H9 (cell line): ENCODE results near the gene CDC45. TPM values are rescaled to one million over a fixed set of nuclear protein-coding genes. Genes with fewer than 3 reads are reported as not detected.

Source experiments
- DNase-seq: peaks from one replicate; pipeline ENCODE4 v3.0.0-alpha.2; 2017
- H2AFZ ChIP-seq: one replicate; pipeline ENCODE4 v1.6.1; 2013; ENCODE audit warnings: mild to moderate bottlenecking, low read length, control low read depth, moderate library complexity
- H2AK5ac ChIP-seq: 2 replicates; pipeline ENCODE4 v1.6.1; 2013; ENCODE audit warnings: low read length, control low read depth, mixed read lengths; ENCODE audit not compliant: insufficient read length
- H2BK120ac ChIP-seq: one replicate; pipeline ENCODE4 v1.6.1; 2013; ENCODE audit warnings: low read depth, mild to moderate bottlenecking, low read length, control low read depth, inconsistent platforms; ENCODE audit not compliant: poor library complexity, severe bottlenecking
- H2BK12ac ChIP-seq: 2 replicates; pipeline ENCODE4 v1.6.1; 2013; ENCODE audit warnings: low read length, control low read depth, mixed read lengths, low read depth; ENCODE audit not compliant: insufficient read length
- H2BK15ac ChIP-seq: 2 replicates; pipeline ENCODE4 v1.6.1; 2013; ENCODE audit warnings: low read depth, low read length, control low read depth
- H2BK20ac ChIP-seq: one replicate; pipeline ENCODE4 v1.6.1; 2013; ENCODE audit warnings: low read depth, mild to moderate bottlenecking, low read length, control low read depth, inconsistent platforms; ENCODE audit not compliant: poor library complexity, severe bottlenecking
- H2BK5ac ChIP-seq: 2 replicates; pipeline ENCODE4 v1.6.1; 2013; ENCODE audit warnings: low read length, control low read depth, mixed read lengths; ENCODE audit not compliant: insufficient read length
- H3K14ac ChIP-seq: 2 replicates; pipeline ENCODE4 v1.6.1; 2013; ENCODE audit warnings: low read length, control low read depth; ENCODE audit not compliant: insufficient read depth
- H3K18ac ChIP-seq: 2 replicates; pipeline ENCODE4 v1.6.1; 2013; ENCODE audit warnings: low read depth, mild to moderate bottlenecking, mixed read lengths, low read length, control low read depth; ENCODE audit not compliant: insufficient read length
- H3K23ac ChIP-seq: 2 replicates; pipeline ENCODE4 v1.6.1; 2013; ENCODE audit warnings: low read length, control low read depth, mixed read lengths, low read depth; ENCODE audit not compliant: insufficient read length
- H3K23me2 ChIP-seq: 2 replicates; pipeline ENCODE4 v1.6.1; 2013; ENCODE audit warnings: low read depth, mild to moderate bottlenecking, mixed read lengths, low read length, control low read depth; ENCODE audit not compliant: insufficient read length, poor library complexity, severe bottlenecking
- H3K27ac ChIP-seq: 2 replicates; pipeline ENCODE4 v1.5.1; 2013; ENCODE audit warnings: low read length, control low read depth, mixed read lengths, low read depth; ENCODE audit not compliant: insufficient read length
- H3K27me3 ChIP-seq: 2 replicates; pipeline ENCODE4 v1.6.1; 2013; ENCODE audit warnings: low read length, control low read depth, inconsistent platforms; ENCODE audit not compliant: insufficient read depth
- H3K4ac ChIP-seq: 2 replicates; pipeline ENCODE4 v1.6.1; 2013; ENCODE audit warnings: low read depth, mild to moderate bottlenecking, control low read depth, inconsistent platforms, low read length, moderate library complexity
- H3K4me1 ChIP-seq: 2 replicates; pipeline ENCODE4 v1.6.1; 2013; ENCODE audit warnings: low read length, control low read depth, inconsistent platforms; ENCODE audit not compliant: insufficient read depth
- H3K4me2 ChIP-seq: 2 replicates; pipeline ENCODE4 v1.6.1; 2013; ENCODE audit warnings: low read length, control low read depth, mixed read lengths; ENCODE audit not compliant: insufficient read length, insufficient read depth
- H3K56ac ChIP-seq: 2 replicates; pipeline ENCODE4 v1.6.1; 2013; ENCODE audit warnings: low read depth, mild to moderate bottlenecking, mixed read lengths, low read length, control low read depth; ENCODE audit not compliant: insufficient read length
- H3K79me1 ChIP-seq: 2 replicates; pipeline ENCODE4 v1.6.1; 2013; ENCODE audit warnings: low read depth, mild to moderate bottlenecking, moderate library complexity, low read length, control low read depth, inconsistent platforms; ENCODE audit not compliant: insufficient read depth, poor library complexity, severe bottlenecking
- H3K79me2 ChIP-seq: 2 replicates; pipeline ENCODE4 v1.6.1; 2013; ENCODE audit warnings: low read length, control low read depth, inconsistent platforms; ENCODE audit not compliant: insufficient read depth
- H3K9ac ChIP-seq: 2 replicates; pipeline ENCODE4 v1.6.1; 2013; ENCODE audit warnings: low read length, control low read depth, mixed read lengths; ENCODE audit not compliant: insufficient read length; ENCODE audit errors: extremely low read depth
- H3K9me3 ChIP-seq: one replicate; pipeline ENCODE4 v1.6.1; 2013; ENCODE audit warnings: low read depth, low read length, inconsistent platforms; ENCODE audit not compliant: control insufficient read depth
- H3T11ph ChIP-seq: one replicate; pipeline ENCODE4 v1.6.1; 2013; ENCODE audit warnings: mild to moderate bottlenecking, low read length, control low read depth, inconsistent platforms
- H4K20me1 ChIP-seq: one replicate; pipeline ENCODE4 v1.6.1; 2013; ENCODE audit not compliant: control insufficient read depth, insufficient read length, insufficient read depth
- H4K5ac ChIP-seq: 2 replicates; pipeline ENCODE4 v1.6.1; 2013; ENCODE audit warnings: low read depth, mild to moderate bottlenecking, mixed read lengths, low read length, control low read depth; ENCODE audit not compliant: insufficient read length
- H4K8ac ChIP-seq: replicated peaks from 2 replicates; pipeline ENCODE4 v1.6.1; 2013; ENCODE audit warnings: low read length, control low read depth, mixed read lengths, low read depth; ENCODE audit not compliant: insufficient read length
- H4K91ac ChIP-seq: 2 replicates; pipeline ENCODE4 v1.6.1; 2013; ENCODE audit warnings: low read depth, mild to moderate bottlenecking, moderate library complexity, mixed read lengths, low read length, control low read depth; ENCODE audit not compliant: insufficient read length
- H3K27ac Mint-ChIP-seq, 3 experiments: 2 replicates in 2 of 3; 3 replicates in 1 of 3; pipeline ENCODE4 v1.8.0; 2020 to 2021; ENCODE audit warnings: mixed read lengths in 3 of 3, mild to moderate bottlenecking in 1 of 3, moderate library complexity in 1 of 3
- H3K27me3 Mint-ChIP-seq: 2 replicates; pipeline ENCODE4 v1.8.0; 2021; ENCODE audit warnings: low read depth, mild to moderate bottlenecking, moderate library complexity, mixed read lengths
- H3K36me3 Mint-ChIP-seq, 3 experiments: 2 replicates in 2 of 3; 3 replicates in 1 of 3; pipeline ENCODE4 v1.8.0; 2020 to 2021; ENCODE audit warnings: low read depth in 3 of 3, mixed read lengths in 3 of 3; ENCODE audit not compliant: insufficient read depth in 1 of 3
- H3K4me1 Mint-ChIP-seq, 2 experiments: 2 replicates each; pipeline ENCODE4 v1.8.0; 2020; ENCODE audit warnings: mixed read lengths in 2 of 2
- H3K4me3 Mint-ChIP-seq, 2 experiments: 2 replicates in 1 of 2; 3 replicates in 1 of 2; pipeline ENCODE4 v1.8.0; 2020 to 2021; ENCODE audit warnings: mild to moderate bottlenecking in 2 of 2, mixed read lengths in 2 of 2, moderate library complexity in 1 of 2
- H3K9me3 Mint-ChIP-seq, 2 experiments: 2 replicates in 1 of 2; 3 replicates in 1 of 2; pipeline ENCODE4 v1.8.0; 2020; ENCODE audit warnings: mild to moderate bottlenecking in 2 of 2, mixed read lengths in 2 of 2, moderate library complexity in 1 of 2
- WGBS: extraction: QIAGEN DNeasy Blood & Tissue Kit; methylation state at CpG from one replicate; pipeline ENCODE4 v1.1.7; 2013; ENCODE audit warnings: missing lambda C conversion rate, low lambda C conversion rate, mixed read lengths; ENCODE audit not compliant: insufficient read length; ENCODE audit errors: extremely low coverage; 5-methylcytosine and 5-hydroxymethylcytosine counted together
- total RNA-seq: library from RNA; stranded (reverse); gene quantifications from 2 replicates; pipeline ENCODE4 v1.2.1, GENCODE V29; 2021
- TF ChIP-seq, protein P1 (sequence below): fragments of 200-600 bp; sonication (generic); conservative IDR thresholded peaks from 3 replicates; pipeline ENCODE4 v1.8.0; 2021; ENCODE audit warnings: antibody characterized with exemption, mild to moderate bottlenecking

The CDC45 gene
- total RNA-seq, 1 experiment from 2014 or later, result 35.7 TPM

DNA sequence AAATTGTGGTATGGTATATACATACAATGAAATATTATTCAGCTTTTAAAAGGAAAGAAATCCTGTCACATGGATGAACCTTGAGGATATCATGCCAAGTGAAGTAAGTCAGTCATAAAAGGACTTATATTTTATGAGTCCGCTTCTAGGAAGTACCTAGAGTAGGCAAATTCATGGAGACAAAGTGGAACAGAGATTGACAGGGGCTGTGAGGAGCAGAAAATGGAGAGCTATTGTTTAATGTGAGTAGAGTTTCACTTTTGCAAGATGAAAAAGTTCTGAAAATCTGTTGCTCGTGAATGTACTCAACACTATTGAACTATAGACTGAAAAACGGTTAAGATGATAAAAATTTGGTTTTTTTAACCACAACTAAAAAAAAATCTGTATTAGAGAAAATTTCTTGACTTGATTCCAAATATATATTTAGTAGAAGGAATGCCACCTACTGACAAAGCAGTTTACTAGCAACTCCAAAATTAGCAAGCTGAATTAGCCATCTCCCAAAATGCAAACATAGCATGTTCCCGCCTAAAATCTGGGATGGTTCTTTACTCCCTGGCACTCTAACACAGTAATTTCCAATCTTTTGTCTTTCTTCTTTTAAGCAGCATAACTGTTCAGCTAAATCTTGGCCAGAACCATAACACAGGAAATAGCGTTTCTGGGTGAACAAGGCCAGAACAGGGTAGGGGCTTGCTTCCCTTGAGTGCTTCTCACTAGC lies 2.2 kb upstream of the CDC45 start:
- H3K27me3 Mint-ChIP-seq, result no peaks in the 10 kb centered on the region; the same call in 1 of the 2 replicates
- peaks cover 3% of the 10 kb centered on the region for H3K79me1 ChIP-seq
- no peak overlapping the region for H4K8ac ChIP-seq
- DNase-seq, result no peak
- peaks cover 11 to 33% (median 21%) of the 10 kb centered on the region in 3 experiments for H3K36me3 Mint-ChIP-seq
- H3K14ac ChIP-seq, result no peak overlapping the region
- H2BK5ac ChIP-seq, result no peak overlapping the region
- peak overlapping the region; percentile 75 for H3K4me2 ChIP-seq
- H4K20me1 ChIP-seq, result no peaks in the 10 kb centered on the region
- H3K56ac ChIP-seq, result no peak overlapping the region
- no peak overlapping the region for H2BK120ac ChIP-seq
- no peak overlapping the region for H3K27ac Mint-ChIP-seq
- peak overlapping the region; percentile 98 for H3K4me3 Mint-ChIP-seq
- no peak overlapping the region for H3K23ac ChIP-seq
- H3K9ac ChIP-seq, result peak overlapping the region; percentile 96
- H3K9me3 ChIP-seq, result no peaks in the 10 kb centered on the region
- no peak overlapping the region for H2BK15ac ChIP-seq
- no CpG with 5 or more reads among the region's 5 CpGs for WGBS
- peaks cover 13% of the 10 kb centered on the region for H3K23me2 ChIP-seq
- H3K27ac ChIP-seq, result no peak overlapping the region
- H4K5ac ChIP-seq, result no peak overlapping the region
- H2AFZ ChIP-seq, result no peak overlapping the region
- no peak overlapping the region for H2BK20ac ChIP-seq
- TF ChIP-seq, protein P1, sequence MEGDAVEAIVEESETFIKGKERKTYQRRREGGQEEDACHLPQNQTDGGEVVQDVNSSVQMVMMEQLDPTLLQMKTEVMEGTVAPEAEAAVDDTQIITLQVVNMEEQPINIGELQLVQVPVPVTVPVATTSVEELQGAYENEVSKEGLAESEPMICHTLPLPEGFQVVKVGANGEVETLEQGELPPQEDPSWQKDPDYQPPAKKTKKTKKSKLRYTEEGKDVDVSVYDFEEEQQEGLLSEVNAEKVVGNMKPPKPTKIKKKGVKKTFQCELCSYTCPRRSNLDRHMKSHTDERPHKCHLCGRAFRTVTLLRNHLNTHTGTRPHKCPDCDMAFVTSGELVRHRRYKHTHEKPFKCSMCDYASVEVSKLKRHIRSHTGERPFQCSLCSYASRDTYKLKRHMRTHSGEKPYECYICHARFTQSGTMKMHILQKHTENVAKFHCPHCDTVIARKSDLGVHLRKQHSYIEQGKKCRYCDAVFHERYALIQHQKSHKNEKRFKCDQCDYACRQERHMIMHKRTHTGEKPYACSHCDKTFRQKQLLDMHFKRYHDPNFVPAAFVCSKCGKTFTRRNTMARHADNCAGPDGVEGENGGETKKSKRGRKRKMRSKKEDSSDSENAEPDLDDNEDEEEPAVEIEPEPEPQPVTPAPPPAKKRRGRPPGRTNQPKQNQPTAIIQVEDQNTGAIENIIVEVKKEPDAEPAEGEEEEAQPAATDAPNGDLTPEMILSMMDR, result no peak
- peaks cover 20% of the 10 kb centered on the region in 2 experiments for H3K4me1 Mint-ChIP-seq
- H2AK5ac ChIP-seq, result no peak overlapping the region
- peaks cover 3% of the 10 kb centered on the region for H3K4me1 ChIP-seq
- H3K18ac ChIP-seq, result no peak overlapping the region
- H4K91ac ChIP-seq, result no peak overlapping the region
- no peak overlapping the region for H2BK12ac ChIP-seq
- H3K9me3 Mint-ChIP-seq, result no peaks in the 10 kb centered on the region
- H3K79me2 ChIP-seq, result peaks cover 20% of the 10 kb centered on the region; the same call in 1 of the 2 replicates
- no peak overlapping the region for H3T11ph ChIP-seq
- H3K4ac ChIP-seq, result no peak overlapping the region
- H3K27me3 ChIP-seq, result no peaks in the 10 kb centered on the region
